Stimulated activated naive CD8-positive, alpha-beta T cell treated with anti-CD3 and anti-CD28 coated beads, Interleukin-15, amount 100 ng/mL, for 72 hours (primary cell): ENCODE data around the gene ZNF556.

Experiments
- ATAC-seq: fragments of 150-1000 bp; cut with Tn5 transposase; 2 replicates; pipeline ENCODE4 v1.10.0; 2021; ENCODE audit warnings: mild to moderate bottlenecking, moderate library complexity
- DNase-seq, 2 donors: peaks; one replicate each; pipeline ENCODE4 v3.0.0; 2021 to 2022
- H3K27ac Mint-ChIP-seq, 2 donors: one replicate each; pipeline ENCODE4 v1.8.0; 2022; ENCODE audit warnings: mild to moderate bottlenecking in 2 of 2, mixed read lengths in 2 of 2, moderate library complexity in 2 of 2
- H3K27me3 Mint-ChIP-seq: one replicate; pipeline ENCODE4 v1.8.0; 2022; ENCODE audit warnings: mixed read lengths
- H3K4me1 Mint-ChIP-seq: one replicate; pipeline ENCODE4 v1.8.0; 2022; ENCODE audit warnings: mild to moderate bottlenecking, mixed read lengths
- H3K4me3 Mint-ChIP-seq, 2 donors: one replicate each; pipeline ENCODE4 v1.8.0; 2022; ENCODE audit warnings: mild to moderate bottlenecking in 2 of 2, mixed read lengths in 2 of 2, moderate library complexity in 1 of 2
- H3K9me3 Mint-ChIP-seq, 2 donors: one replicate each; pipeline ENCODE4 v1.8.0; 2022; ENCODE audit warnings: mixed read lengths in 2 of 2

ZNF556 gene

GRCh38 chr19:2867025-2867991, at the start of gene ZNF556:
ZNF556 (plus strand) TSS chr19:2867335; CDS start chr19:2867422, 87 bp downstream.
- Mint-ChIP-seq H3K9me3 (peaks cover 8 to 9% of the 10 kb centered on the region in 2 donors), H3K27ac (no peak within 1 kb of the TSS), H3K4me3 (no peak within 1 kb of the TSS), H3K27me3 (peaks cover 15% of the 10 kb centered on the region), H3K4me1 (peaks cover 5% of the 10 kb centered on the region)
- DNase-seq (no peak), ATAC-seq (no peak)

GRCh38 chr19:2819540-2820111, 47.5 kb upstream of the ZNF556 start, which contains the start of gene ZNF554:
ZNF554 (plus strand) TSS chr19:2819868; CDS start chr19:2820072, 204 bp downstream.
- H3K4me3 Mint-ChIP-seq: peak within 1 kb of the TSS; percentile 91 to 96
- no peaks in the 10 kb centered on the region for H3K9me3 Mint-ChIP-seq

GRCh38 chr19:2820112-2820702, 46.9 kb upstream of the ZNF556 start:
- no peak for DNase-seq
- no peak overlapping the region for H3K27ac Mint-ChIP-seq
- H3K9me3 Mint-ChIP-seq: no peaks in the 10 kb centered on the region
- no peaks in the 10 kb centered on the region for H3K27me3 Mint-ChIP-seq
- H3K4me3 Mint-ChIP-seq: peak overlapping the region; percentile 91 to 96
- H3K4me1 Mint-ChIP-seq: peaks cover 16% of the 10 kb centered on the region
- peak; percentile 50 for ATAC-seq

More at GRCh38 chr19:2819540-2820111, 47.5 kb upstream of the ZNF556 start, which contains the start of gene ZNF554:
- peak within 1 kb of the TSS in 1 of 2 donors; percentile 92 for H3K27ac Mint-ChIP-seq
- DNase-seq (peak; percentile 97 to 98), ATAC-seq (peak; percentile 93)
- H3K4me1 Mint-ChIP-seq: peaks cover 16% of the 10 kb centered on the region
- H3K27me3 Mint-ChIP-seq: no peaks in the 10 kb centered on the region

GRCh38 chr19:2822846-2823245, 44.3 kb upstream of the ZNF556 start:
- DNase-seq: no peak
- Mint-ChIP-seq H3K27me3 (no peaks in the 10 kb centered on the region), H3K4me3 (no peak overlapping the region), H3K4me1 (peaks cover 9% of the 10 kb centered on the region), H3K27ac (no peak overlapping the region), H3K9me3 (peaks cover 4 to 8% of the 10 kb centered on the region in 2 donors)
- no peak for ATAC-seq

GRCh38 chr19:2823646-2824045, 43.5 kb upstream of the ZNF556 start:
- peaks cover 11 to 16% of the 10 kb centered on the region in 2 donors for H3K9me3 Mint-ChIP-seq
- no peak for DNase-seq
- no peak for ATAC-seq
- H3K27ac Mint-ChIP-seq: no peak overlapping the region
- no peaks in the 10 kb centered on the region for H3K27me3 Mint-ChIP-seq
- H3K4me3 Mint-ChIP-seq: no peak overlapping the region
- H3K4me1 Mint-ChIP-seq: peaks cover 9% of the 10 kb centered on the region

- Mint-ChIP-seq H3K27me3 (no peaks in the 10 kb centered on the region), H3K27ac (no peak overlapping the region)
- no peak for ATAC-seq
These were observed 43.0 kb upstream of the ZNF556 start for GRCh38 chr19:2824129-2824528.

GRCh38 chr19:2827022-2827421, 40.1 kb upstream of the ZNF556 start:
- H3K27me3 Mint-ChIP-seq: no peaks in the 10 kb centered on the region
- no peaks in the 10 kb centered on the region for H3K4me1 Mint-ChIP-seq
- H3K9me3 Mint-ChIP-seq: peaks cover 16 to 36% of the 10 kb centered on the region in 2 donors
- ATAC-seq: no peak
- DNase-seq: no peak
- no peak overlapping the region for H3K4me3 Mint-ChIP-seq
- no peak overlapping the region for H3K27ac Mint-ChIP-seq

More at GRCh38 chr19:2824129-2824528, 43.0 kb upstream of the ZNF556 start:
- Mint-ChIP-seq H3K4me1 (peaks cover 9% of the 10 kb centered on the region), H3K4me3 (no peak overlapping the region), H3K9me3 (peaks cover 13 to 16% of the 10 kb centered on the region in 2 donors)
- no peak for DNase-seq

- no peaks in the 10 kb centered on the region for H3K27me3 Mint-ChIP-seq
- peaks cover 19 to 43% of the 10 kb centered on the region in 2 donors for H3K9me3 Mint-ChIP-seq
- no peak for DNase-seq
- no peak overlapping the region for H3K27ac Mint-ChIP-seq
- H3K4me3 Mint-ChIP-seq: no peak overlapping the region
- ATAC-seq: no peak
- no peaks in the 10 kb centered on the region for H3K4me1 Mint-ChIP-seq
These were observed 39.2 kb upstream of the ZNF556 start for GRCh38 chr19:2827840-2828489.

- Mint-ChIP-seq H3K4me3 (no peak overlapping the region), H3K27ac (no peak overlapping the region), H3K9me3 (peaks cover 31 to 60% of the 10 kb centered on the region in 2 donors), H3K4me1 (no peaks in the 10 kb centered on the region), H3K27me3 (no peaks in the 10 kb centered on the region)
- DNase-seq (no peak), ATAC-seq (no peak)
These were observed 32.8 kb upstream of the ZNF556 start for GRCh38 chr19:2834294-2834871.

GRCh38 chr19:2837430-2837829, 29.7 kb upstream of the ZNF556 start:
- no peak overlapping the region for H3K27ac Mint-ChIP-seq
- no peak for DNase-seq
- H3K27me3 Mint-ChIP-seq: no peaks in the 10 kb centered on the region
- peaks cover 12% of the 10 kb centered on the region for H3K4me1 Mint-ChIP-seq
- H3K9me3 Mint-ChIP-seq: peaks cover 28 to 39% of the 10 kb centered on the region in 2 donors
- no peak overlapping the region for H3K4me3 Mint-ChIP-seq
- ATAC-seq: no peak

- Mint-ChIP-seq H3K4me3 (peak within 1 kb of the TSS; percentile 94 to 97), H3K27me3 (no peaks in the 10 kb centered on the region), H3K4me1 (peaks cover 16% of the 10 kb centered on the region), H3K9me3 (peaks cover 9% of the 10 kb centered on the region in 2 donors), H3K27ac (peak within 1 kb of the TSS; percentile 93 to 99)
- ATAC-seq (peak; percentile 99), DNase-seq (peak; percentile 96 to 99)
These were observed 26.0 kb upstream of the ZNF556 start, which contains the start of gene ZNF555 for GRCh38 chr19:2840794-2841791. ZNF555 (plus strand) TSS chr19:2841475; CDS start chr19:2841573, 98 bp downstream.

- Mint-ChIP-seq H3K27ac (peak overlapping the region in 1 of 2 donors; percentile 78), H3K4me3 (peak overlapping the region; percentile 74 to 81), H3K4me1 (peaks cover 16% of the 10 kb centered on the region), H3K9me3 (no peaks in the 10 kb centered on the region), H3K27me3 (no peaks in the 10 kb centered on the region)
- DNase-seq: peak in 1 of 2 donors; percentile 15
- peak; percentile 27 for ATAC-seq
These were observed 25.1 kb upstream of the ZNF556 start for GRCh38 chr19:2841855-2842574.

- ATAC-seq: no peak
- peaks cover 3 to 4% of the 10 kb centered on the region in 2 donors for H3K9me3 Mint-ChIP-seq
- no peak overlapping the region for H3K4me3 Mint-ChIP-seq
These were observed 22.0 kb upstream of the ZNF556 start for GRCh38 chr19:2845107-2845506.

More at GRCh38 chr19:2845107-2845506, 22.0 kb upstream of the ZNF556 start:
- Mint-ChIP-seq H3K27me3 (no peaks in the 10 kb centered on the region), H3K27ac (no peak overlapping the region), H3K4me1 (peaks cover 23% of the 10 kb centered on the region)
- no peak for DNase-seq
